Ishikawa (cell line): Measurements from ENCODE around the gene SAYSD1.

Experiments
- CEBPB ChIP-seq: IDR thresholded peaks from 2 replicates; pipeline ENCODE4 v1.6.1; 2012
- CREB1 ChIP-seq: IDR thresholded peaks from 2 replicates; pipeline ENCODE4 v1.6.1; 2012; ENCODE audit warnings: low read depth
- EGR1 ChIP-seq: IDR thresholded peaks from 2 replicates; pipeline ENCODE4 v1.6.1; 2012
- EP300 ChIP-seq: IDR thresholded peaks from 2 replicates; pipeline ENCODE4 v1.6.1; 2012; ENCODE audit warnings: borderline replicate concordance
- MAX ChIP-seq: IDR thresholded peaks from 2 replicates; pipeline ENCODE4 v1.6.1; 2012
- REST ChIP-seq: IDR thresholded peaks from 2 replicates; pipeline ENCODE4 v1.6.1; 2012; ENCODE audit warnings: low read depth, mild to moderate bottlenecking
- TAF1 ChIP-seq: IDR thresholded peaks from 2 replicates; pipeline ENCODE4 v1.6.1; 2012; ENCODE audit warnings: low read depth, mild to moderate bottlenecking
- USF1 ChIP-seq: IDR thresholded peaks from 2 replicates; pipeline ENCODE4 v1.6.1; 2012
- YY1 ChIP-seq: IDR thresholded peaks from 2 replicates; pipeline ENCODE4 v1.6.1; 2012; ENCODE audit warnings: low read depth

- no peak for TF ChIP-seq TAF1
- no peak for TF ChIP-seq USF1
- TF ChIP-seq MAX: no peak
- no peak for TF ChIP-seq CEBPB
- no peak for TF ChIP-seq REST
- TF ChIP-seq CREB1: no peak
- TF ChIP-seq EP300: no peak
- TF ChIP-seq EGR1: no peak
- no peak for TF ChIP-seq YY1
These were observed 27.8 kb downstream of the SAYSD1 start for GRCh38 chr6:39087197-39087596.
